ENCODE data around the gene CLEC7A.

The CLEC7A gene

DNA sequence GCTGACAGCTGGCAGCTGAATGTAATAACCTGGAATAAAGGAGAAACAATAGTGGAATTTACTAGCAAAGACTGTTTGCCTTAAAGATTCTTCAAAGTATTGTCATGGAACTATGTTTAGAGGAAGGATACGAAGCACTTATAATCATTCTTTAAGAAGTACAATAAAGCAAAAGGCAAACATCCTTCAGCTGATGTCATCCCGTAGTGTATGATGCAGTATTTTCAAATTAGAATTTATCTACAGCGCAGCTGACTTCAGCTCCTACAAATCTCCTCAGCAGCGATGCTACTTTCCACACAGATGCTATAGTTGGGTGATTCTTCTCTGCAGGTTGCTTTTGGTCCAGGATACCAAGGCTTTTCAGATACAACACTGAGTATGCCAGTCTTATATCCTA is 62.7 kb downstream of the CLEC7A start:
- Histone ChIP-seq H3K4me2 (ENCODE audit: low read length) (no peak overlapping the region), H3K9me3 (ENCODE audit: control insufficient read depth, low read length) (no peaks in the 10 kb centered on the region), H3K27me3 (ENCODE audit: control insufficient read depth, insufficient read depth, low read length) (no peaks in the 10 kb centered on the region), H3K4me3 (ENCODE audit: low read depth, low read length) (no peak overlapping the region), H3K79me2 (no peaks in the 10 kb centered on the region), H3K27ac (peak overlapping the region; percentile 21), H3K4me1 (no peaks in the 10 kb centered on the region), H2AFZ (no peak overlapping the region), H3K36me3 (ENCODE audit: control insufficient read depth, insufficient read depth, low read length) (no peaks in the 10 kb centered on the region), H3K9ac (no peak overlapping the region)
- TF ChIP-seq, protein P1, sequence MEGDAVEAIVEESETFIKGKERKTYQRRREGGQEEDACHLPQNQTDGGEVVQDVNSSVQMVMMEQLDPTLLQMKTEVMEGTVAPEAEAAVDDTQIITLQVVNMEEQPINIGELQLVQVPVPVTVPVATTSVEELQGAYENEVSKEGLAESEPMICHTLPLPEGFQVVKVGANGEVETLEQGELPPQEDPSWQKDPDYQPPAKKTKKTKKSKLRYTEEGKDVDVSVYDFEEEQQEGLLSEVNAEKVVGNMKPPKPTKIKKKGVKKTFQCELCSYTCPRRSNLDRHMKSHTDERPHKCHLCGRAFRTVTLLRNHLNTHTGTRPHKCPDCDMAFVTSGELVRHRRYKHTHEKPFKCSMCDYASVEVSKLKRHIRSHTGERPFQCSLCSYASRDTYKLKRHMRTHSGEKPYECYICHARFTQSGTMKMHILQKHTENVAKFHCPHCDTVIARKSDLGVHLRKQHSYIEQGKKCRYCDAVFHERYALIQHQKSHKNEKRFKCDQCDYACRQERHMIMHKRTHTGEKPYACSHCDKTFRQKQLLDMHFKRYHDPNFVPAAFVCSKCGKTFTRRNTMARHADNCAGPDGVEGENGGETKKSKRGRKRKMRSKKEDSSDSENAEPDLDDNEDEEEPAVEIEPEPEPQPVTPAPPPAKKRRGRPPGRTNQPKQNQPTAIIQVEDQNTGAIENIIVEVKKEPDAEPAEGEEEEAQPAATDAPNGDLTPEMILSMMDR (IDR thresholded peaks at IDR 0.05) = no peak
